Activated T-cell treated with anti-CD3 and anti-CD28 coated beads, Interleukin-2, amount 50 U/mL, for 48 hours (primary cell): ENCODE data around the gene STX8.
"Not testable (repeated sequence)": the region's sequence is repeated elsewhere in the genome, so short reads cannot be mapped to it uniquely, and the experiment has no call there.

Experiments
- DNase-seq, 2 experiments: peaks; one replicate each; pipeline ENCODE4 v3.0.0-alpha.2; 2020

STX8 gene

DNA sequence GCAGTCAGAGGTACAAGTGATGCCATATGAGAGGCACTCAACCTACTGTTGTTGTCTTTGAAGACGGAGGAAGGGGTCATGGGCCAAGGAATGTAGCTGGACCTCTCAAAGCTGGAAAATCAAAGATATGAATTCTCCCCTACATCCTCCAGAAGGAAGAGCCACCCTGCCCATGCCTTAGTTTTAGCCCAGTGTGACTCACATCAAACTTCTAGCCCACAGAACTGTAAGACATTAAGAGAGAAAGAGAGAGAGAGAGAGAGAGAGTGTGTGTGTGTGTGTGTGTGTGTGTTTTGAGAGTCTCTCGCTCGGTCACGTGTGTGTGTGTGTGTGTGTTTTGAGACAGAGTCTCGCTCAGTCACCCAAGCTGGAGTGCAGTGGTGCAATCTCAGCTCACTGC, 87.1 kb downstream of the STX8 start:
- DNase-seq: no peak

DNA sequence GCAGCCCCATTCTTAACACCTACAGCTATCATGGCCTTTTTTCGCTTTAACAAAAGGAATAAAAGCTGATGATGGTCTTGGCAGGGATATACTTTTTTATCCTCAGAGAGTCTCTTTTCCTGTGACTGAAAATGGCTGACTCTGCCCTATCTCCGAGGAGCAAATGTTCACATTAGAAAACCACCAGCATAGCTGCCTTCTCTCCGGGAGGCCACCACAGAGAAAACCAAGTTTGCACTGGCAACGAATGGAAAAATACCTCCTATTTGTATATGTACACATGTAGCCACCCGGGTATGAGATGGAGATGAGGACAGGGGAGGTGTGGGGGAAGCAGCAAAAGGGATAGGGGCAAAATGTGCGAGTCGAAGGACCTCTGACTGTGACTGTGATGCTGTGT, 88.2 kb downstream of the STX8 start:
- DNase-seq: no peak

DNA sequence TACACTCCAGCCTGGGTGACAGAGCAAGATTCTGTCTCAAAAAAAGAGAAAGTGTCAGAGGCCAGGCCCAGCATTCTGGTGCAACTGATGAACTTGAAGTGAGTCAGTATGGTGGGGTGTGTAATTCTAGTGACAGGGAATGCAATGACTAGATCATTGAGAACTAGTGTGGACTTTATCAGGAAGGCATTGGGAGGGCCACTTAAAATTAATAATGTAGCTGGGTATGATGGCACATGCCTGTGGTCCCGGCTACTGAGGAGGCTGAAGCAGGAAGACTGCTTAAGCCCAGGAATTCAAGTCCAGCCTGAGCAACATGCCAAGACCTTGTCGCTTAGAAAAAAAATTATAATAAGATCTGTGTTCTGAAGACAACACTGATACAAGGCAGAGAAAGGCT, 90.8 kb downstream of the STX8 start:
- DNase-seq: no peak

DNA sequence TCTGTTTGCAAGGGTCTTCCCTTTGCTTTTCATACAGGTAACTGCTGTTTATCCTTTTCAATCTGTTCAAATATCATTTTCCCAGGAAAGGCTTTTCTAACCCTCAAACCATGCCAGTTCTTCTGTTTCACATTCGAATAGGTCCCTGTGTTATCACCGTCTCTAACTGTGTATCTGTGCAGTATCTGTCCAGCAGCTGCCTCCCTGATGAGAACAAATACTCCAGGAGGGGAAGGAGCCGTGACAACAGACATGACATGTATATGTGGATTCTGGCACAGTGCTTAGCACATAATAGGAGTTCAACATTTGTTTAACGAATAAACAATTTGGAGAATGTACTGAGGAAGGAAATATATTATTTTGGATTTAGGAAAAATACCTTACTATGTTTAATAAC, 95.7 kb downstream of the STX8 start:
- no peak for DNase-seq

DNA sequence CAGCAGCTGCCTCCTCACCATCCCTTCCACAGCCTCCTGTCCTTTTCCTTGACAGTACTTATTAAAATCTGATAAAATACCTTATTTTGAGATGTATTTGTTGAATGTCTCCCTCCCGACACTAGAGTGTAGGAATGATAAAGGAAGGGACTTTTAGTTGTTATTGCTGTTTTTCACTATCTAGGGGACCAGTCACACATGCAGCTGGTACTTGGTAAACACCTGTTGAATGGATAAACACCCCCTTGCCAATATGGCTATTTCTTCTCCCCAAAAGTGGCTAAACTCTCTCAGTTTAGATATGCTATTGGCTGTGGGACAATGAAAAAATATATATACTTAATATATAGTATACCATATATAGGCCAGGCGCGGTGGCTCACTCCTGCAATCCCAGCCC, 96.7 kb downstream of the STX8 start:
- DNase-seq: no peak

DNA sequence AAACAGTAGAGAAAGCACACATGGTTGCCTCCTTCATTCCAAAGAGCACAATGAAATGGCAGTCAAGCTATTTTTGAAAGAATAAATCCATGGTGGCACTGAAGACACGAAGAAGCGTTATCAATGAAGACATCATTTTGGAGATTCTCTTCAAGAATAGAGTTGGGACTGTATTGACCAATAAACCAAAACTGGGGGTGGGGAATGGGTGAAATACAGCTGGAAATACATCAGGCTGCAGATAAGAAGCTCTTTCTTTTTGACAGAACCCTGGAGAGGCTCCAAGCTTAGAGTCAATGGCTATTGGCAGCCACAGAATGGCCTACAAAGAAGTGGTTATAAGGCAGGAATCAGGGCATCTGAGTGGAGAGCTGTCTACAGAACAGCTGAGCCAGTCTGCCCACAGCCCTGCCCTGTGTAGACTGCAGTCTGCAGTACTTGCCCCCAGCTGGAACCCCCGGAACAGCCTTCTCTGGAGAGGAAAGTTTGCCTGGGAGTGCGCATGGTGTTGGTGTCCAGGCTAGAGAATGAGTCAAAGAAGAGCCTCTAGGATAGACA, 100.4 kb downstream of the STX8 start:
- DNase-seq: no peak

DNA sequence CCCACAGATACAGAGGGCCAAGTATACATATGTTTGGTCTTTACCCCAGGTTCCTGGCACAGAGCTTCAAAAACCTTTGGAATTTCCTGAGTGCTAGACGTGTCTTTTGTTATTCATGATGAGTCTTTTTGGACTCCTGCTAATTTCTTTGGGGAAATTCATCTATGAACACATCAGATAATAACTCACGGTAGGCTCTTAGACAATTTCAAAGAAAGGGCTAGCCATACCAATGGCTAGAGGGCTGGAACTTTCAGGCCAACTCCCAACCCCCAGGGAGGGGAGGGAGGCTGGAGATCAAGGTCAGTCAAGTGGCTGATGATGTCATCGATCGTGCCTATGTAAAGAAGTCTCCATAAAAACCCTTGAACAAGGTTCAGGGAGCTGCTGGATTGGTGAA, 101.9 kb downstream of the STX8 start:
- no peak for DNase-seq

DNA sequence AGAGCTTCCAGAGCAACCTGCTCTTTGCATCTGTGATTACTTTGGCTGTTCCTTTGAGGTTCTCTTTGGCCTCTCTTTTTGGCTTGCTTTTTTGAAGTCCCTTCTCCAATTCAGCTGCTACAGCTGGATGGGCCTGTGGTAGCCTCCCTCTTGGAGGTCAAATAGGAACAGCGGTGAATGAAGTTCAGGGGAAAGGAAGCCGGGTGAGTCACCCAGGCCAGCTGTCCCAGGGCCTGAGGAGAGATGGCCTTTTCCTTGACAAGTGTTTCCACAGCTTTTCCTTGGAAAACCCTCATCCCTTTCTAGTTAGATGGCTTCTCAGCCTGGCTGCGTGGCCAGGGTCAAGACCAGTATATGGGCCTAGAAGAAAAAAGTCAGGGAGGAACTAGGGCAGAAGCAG, 103.1 kb downstream of the STX8 start:
- no peak for DNase-seq

DNA sequence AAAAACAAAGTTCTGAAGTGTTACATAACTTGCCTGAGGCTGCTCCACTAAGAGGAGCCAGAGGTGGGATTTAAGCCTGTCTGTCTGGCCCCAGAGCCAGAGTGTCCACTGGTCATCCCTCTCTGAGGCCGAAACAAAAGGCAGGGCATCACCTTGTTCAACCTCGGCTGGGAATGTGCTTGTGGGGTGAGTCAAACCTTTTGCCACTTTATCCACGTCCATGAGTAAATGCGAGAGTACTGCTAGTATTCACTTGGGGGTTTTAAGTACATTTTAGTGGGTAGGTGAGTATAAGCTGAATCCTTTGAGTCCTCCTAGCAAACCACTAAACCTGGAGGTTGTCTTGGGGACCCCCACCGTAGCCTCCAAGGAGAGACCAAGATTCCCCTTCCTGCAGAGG, 103.5 kb downstream of the STX8 start:
- DNase-seq: peak; percentile 23 to 26

DNA sequence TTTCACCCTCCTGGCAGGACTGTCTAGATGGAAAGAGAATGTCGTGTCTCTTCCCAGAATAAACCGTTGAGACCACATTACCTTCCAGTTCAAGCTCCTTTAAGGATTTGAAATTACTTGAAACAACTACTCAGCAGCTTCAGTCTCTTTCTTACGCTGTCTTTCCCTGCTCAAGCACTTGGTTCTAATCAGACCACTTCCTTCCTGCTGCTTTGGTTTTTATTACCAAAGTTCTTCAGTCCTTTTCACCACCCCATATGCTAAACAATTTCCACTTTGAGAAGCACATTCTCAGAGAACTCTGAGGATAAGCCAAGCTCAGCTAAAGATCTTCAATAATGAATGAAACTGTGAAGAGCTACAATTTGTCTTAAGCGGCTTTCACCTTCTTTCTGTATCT, 105.4 kb downstream of the STX8 start:
- no peak for DNase-seq

DNA sequence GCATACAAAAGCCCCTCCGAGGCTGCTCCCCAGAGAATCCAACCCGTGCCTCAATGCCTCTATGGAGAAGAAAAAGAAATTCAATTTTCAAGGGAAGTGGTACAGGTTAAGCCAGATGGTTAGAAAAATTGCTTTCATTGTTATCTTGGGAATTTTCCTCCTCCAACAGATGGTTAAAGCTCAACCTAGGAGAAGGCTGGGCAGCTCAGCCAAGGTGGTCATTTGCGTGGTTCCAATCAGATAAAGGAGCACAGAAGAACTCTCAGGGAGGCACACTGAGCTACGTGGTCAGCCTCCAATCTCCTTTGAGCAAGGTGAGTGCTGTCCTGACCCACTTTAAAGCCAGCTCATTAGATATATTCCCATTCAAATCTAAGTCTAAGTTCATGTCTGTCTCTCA, 106.7 kb downstream of the STX8 start:
- no peak for DNase-seq

DNA sequence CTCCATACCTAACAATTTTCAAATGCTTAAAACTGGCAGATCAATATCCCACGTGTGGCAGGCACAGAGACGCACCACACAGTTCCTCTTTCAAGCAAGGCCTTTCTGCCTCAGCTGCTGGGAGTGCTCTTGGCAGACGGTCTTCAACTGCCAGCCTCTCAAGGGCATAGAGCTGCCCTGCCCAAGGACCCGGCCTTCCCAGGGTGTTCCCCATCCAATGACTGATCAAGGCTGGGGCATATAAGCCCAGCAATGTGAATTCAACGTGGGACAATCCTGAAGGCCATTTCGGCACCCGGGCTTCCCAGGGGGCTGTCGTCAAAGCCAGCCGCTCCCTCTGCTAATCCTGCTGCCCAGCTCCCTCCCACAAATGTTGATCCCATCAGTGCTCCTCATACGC, 107.1 kb downstream of the STX8 start:
- DNase-seq: no peak

DNA sequence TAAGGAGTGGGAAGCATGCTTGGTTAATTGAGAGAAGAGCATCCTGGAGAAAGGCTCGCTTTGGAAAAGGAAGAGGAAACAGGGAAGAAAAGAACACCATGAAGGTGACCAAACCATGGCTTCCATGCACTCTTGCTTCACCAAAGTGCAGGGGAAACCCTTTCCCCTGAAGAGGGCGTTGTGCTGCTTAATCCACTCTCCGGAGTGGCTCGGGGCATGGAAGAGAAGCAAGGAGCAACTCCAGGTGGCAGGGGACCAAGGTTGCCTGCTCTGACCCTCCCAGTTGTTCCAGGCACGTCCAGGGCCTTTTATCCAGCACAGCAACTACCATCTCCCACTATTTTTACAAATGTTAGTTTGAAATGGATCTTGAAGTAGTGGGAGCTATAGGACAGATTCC, 108.1 kb downstream of the STX8 start:
- DNase-seq: no peak

DNA sequence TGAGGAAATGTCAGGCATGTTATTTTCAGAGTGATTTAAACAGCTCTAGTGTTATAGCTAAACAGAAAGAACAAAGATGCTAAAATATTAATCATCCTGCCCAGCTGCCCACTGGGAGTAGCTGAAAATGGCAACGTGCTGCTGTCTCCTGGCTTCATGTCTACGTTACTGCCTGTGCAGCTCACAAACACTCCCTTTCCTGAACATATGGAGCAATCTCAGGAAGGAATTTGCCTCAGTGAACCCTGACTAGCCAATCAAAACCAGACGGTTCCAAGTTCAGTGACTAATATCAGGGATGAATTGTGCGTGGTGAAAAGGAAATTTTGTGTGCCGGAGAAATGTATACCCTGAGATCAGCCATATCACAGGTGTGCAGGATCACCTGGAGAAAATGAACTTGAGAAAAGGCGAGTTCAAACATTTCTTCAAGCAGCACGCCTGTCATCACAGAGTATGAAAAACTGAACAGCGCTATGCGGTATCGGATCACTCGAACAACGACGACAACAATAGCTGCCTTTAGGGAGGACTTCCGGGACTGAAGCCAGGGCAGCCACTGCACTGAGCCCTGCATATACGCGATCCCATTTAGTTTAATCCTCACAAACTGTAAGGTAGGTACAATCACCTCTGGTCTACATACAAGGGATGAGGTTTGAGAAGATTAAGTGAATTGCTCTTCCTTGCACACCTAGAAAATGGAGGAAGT, 110.3 kb downstream of the STX8 start:
- no peak for DNase-seq

DNA sequence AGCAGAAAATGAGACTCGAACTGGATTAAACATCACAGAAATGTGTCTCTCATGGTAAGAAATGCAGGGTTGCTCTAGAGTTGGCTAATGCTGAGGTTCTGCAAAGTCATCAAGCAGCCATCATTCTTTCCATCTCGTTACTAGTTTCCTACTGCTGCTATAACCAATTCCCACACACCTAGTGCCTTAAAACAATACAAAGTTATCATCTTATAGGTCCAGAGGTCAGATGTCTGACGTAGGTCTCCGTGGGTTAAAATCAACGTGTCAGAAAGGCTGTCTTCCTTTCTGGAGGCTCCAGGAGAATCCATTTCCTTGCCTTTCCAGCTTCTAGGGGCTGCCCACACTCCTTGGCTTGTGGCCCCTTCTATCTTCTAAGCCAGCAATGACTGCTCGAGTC, 118.6 kb downstream of the STX8 start:
- DNase-seq: no peak

DNA sequence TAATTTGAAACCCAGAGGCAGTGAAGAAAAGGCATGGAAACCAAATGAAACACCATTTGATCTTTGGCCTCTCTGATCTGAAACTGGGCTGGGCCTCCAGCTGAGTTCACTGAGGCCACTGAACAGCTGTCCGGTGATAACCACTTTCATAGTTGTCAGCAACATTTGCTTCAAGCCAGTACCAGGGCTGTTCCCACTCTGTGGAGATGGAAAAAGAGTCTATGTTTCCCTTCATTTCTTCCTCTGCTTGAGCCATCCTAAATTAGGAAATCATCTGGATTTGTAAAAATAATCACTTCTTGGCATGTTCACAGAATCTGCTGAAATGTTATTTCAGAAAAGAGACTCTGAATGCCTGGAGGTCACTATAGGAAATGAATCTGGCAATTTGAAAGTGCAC, 119.3 kb downstream of the STX8 start:
- DNase-seq: no peak

DNA sequence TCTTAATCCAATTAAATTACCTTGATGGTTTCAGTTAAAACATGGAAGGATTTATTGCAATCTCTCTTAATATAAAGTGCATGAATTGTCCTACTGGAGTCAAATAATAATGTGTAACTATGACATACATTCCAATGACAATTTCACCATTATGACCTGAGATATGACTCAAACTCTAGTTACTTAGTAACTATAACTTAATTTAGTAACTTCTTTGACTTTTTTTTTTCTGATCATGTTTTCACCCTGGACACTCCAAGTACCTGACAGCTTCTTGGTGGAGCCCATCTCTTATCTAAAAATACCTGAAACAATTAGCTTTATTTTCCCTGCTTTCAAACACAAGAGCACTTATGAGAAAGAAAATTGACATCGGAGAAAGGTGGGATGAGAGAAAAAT, 123.7 kb downstream of the STX8 start:
- no peak for DNase-seq

DNA sequence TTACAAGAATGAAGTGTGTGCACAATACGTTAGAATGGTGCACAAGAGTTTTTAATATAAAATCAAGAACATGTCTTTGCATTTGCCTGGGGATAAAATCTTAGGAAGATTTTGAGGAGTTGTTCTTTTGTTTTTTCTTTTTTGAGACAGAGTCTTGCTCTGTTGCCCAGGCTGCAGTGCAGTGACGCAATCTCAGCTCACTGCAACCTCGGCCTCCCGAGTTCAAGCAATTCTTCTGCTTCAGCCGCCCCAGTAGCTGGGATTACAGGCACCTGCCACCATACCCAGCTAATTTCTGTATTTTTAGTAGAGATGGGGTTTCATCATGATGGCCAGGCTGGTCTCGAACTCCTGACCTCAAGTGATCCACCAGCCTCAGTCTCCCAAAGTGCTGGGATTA, 128.3 kb downstream of the STX8 start:
- DNase-seq: not testable (repeated sequence)

DNA sequence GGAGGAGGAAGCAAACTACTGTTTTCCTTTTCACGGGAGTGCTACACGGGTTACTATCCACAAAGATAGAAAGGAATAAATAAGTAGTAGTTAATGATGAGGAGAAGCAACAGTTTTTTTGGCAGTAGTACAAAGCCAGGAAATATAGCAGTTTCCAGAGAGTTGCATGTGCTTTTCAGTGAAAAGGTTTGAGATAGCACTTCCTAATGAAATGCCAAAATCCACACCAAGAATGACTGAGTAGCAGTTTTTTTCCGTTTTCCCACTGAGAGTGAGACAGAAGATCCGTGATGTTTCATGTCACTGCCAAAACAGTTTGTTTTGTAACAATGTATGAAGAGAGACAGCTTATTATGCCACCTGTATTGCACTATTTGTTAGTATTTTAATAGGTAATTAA, 129.1 kb downstream of the STX8 start:
- no peak for DNase-seq

DNA sequence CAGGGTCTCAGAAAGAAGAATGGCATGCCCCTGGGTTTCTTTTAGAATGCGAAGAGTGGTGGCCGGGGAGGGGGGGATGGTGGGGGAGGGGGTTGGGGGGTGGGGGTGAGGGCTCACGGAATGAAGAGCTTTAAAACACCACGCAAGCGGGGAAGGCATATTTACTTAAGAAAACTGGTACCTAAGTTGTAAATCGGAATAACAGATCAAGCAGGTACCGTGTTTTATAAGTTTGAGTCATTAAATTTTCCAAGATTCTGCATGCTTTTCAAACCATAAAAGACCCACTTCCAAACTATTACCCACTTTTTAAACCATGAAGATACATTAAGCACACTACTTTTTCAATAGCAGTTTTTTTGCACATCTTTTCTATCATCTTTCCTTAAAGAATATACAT, 130.2 kb downstream of the STX8 start:
- no peak for DNase-seq

DNA sequence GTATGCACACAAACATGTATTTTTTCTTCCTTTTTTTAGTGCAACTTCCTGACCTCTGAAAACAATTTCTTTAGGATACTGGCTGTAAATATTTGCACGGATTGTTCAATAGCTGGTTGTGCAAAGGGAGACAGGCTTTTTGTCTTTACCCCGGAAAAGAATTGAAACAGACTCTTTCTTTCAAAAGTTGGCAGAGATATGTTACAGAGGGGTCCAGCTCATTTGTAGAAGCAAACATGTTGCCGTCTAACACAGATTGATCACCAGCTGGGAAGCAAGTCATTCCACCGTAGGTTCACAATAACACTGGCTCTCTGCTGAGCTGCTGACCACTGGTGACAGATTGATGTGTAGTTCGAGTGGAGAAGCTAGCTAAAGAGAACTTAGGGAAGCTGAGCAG, 130.9 kb downstream of the STX8 start:
- no peak for DNase-seq

DNA sequence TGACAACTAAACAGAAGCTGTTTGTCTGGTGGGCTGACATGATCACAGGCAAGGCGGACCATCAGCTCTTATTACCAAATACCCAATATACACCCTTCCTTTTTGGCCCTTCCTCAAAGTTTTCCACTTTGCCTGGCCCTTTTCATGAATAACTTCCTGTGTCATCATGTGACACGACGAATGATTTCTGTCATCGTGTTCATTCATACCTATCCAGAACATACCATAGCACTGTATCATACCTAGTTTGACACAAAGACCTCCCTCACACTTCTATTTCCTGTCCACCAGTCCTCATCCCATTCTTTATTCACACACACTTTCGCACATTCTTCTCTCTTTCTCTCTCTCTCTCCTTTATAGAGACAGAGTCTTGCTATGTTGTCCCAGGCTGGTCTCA, 131.8 kb downstream of the STX8 start:
- DNase-seq: no peak

DNA sequence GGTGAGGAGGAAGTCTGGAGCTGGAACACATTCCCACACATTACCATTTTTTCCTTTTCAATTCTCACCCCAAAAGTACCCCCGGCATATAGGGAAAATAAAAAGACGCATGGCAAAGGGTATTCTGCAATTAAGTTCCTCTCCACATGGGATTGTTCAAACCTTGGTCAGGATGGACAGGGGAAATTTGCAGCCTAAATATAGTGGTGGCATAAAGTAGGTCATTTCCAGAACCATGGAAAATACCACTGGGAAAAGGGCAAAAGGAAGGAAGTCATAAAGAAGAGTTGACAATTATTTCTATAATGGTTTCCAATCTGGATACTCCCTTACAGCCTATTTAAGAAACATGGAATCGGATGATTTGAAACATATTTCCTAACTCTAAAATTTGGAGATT, 135.8 kb downstream of the STX8 start:
- DNase-seq: no peak

DNA sequence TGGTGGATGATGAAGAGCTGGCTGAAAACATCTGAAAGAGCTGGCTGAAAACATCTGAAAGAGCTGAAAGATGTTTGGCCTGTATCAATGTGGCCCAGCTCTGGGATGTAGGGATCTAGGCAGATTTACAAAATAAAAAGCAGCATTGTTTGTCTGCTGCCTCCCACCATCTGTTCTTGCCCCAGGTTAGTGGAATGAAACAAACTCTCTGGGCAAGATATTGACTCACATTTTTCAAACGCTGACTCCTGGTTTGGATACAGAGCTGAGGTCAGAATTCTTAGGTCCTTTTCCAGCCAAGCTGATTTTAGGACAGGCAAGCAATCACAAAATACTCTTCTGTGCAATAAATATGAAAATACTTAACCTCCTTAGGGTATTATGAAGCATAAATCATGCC, 139.0 kb downstream of the STX8 start:
- no peak for DNase-seq

DNA sequence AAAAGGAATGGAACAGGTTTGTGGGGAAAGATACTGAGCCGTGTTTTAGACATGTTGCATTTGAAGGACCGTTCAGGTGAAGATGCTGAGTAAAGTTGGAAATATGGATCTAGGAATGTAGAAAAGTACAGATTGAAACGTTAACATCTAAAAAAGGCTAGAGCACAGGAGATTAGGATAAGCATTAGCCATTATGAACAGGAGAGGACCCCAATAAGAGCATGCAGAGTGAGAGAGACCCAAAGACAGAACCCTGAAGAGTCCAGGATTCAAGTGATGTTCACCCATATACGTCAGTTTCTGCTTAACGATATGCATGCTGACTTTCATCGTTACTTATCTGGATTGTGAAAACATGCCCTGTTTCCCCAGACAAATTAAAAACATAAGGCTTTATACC, 140.5 kb downstream of the STX8 start:
- DNase-seq: no peak
